K562 (cell line): ENCODE results near the gene PTHLH. TPM values are rescaled to one million over a fixed set of nuclear protein-coding genes. Genes with fewer than 3 reads are reported as not detected.

Experiments
- ATAC-seq: fragments of 200-7000 bp; cut with Tn5 transposase; 3 replicates; pipeline ENCODE4 v1.9.1; 2020; ENCODE audit warnings: moderate library complexity
- BruUV-seq: library from RNA; stranded (reverse); fragments of 400-500 nt; replicated peaks from 2 replicates; lab custom pipeline; 2021; lab: Mats Ljungman, UMichigan
- CTCF ChIA-PET: fragments of 300-600 bp; formaldehyde crosslinking; extraction: SDS; loops from one replicate; lab custom pipeline; 2021; ENCODE audit warnings: low intra/inter-chr PET ratio; lab: Yijun Ruan, JAX
- POLR2A ChIA-PET: fragments of 300-600, 350-650 bp; sonication (Branson Sonifier 250); formaldehyde crosslinking; extraction: SDS; loops from one replicate; lab custom pipeline; 2021; ENCODE audit warnings: antibody characterized with exemption, inconsistent platforms; lab: Yijun Ruan, JAX
- DNase-seq, 4 experiments: peaks; one replicate each; pipeline versions ENCODE4 v3.0.0 to v3.0.0-alpha.2; 2011 to 2018; ENCODE audit warnings: low spot score in 3 of 4, mixed read lengths in 3 of 4; ENCODE audit errors: extremely low read depth in 1 of 4
- FAIRE-seq: peaks from 2 replicates; lab custom pipeline; 2011; peaks lifted over from hg19 to GRCh38; lab: Jason Lieb, UNC
- H2AFZ ChIP-seq: 2 replicates; pipeline ENCODE4 v1.6.0; 2011; ENCODE audit warnings: low read depth, low read length, control low read depth, inconsistent platforms
- H3K27ac ChIP-seq: fragments of 200-600 bp; 3 replicates; pipeline ENCODE4 v1.8.0; 2011; ENCODE audit warnings: low read depth, mild to moderate bottlenecking, control low read depth, inconsistent platforms, low read length, moderate library complexity, mixed read lengths; ENCODE audit errors: extremely low read depth
- H3K27me3 ChIP-seq, 2 experiments: fragments of 300-600 bp in 1 of 2; 2 replicates in 1 of 2; 3 replicates in 1 of 2; pipeline versions ENCODE4 v1.6.0 to v1.8.0; 2011; ENCODE audit warnings: inconsistent platforms in 2 of 2, low read length in 2 of 2, mild to moderate bottlenecking in 1 of 2, mixed read lengths in 1 of 2, moderate library complexity in 1 of 2; ENCODE audit not compliant: control insufficient read depth in 2 of 2, insufficient read depth in 2 of 2
- H3K36me3 ChIP-seq: fragments of 300-600 bp; 3 replicates; pipeline ENCODE4 v1.8.0; 2011; ENCODE audit warnings: mild to moderate bottlenecking, low read length, inconsistent platforms; ENCODE audit not compliant: control insufficient read depth, insufficient read depth
- H3K4me1 ChIP-seq, 2 experiments: fragments of 200-600 bp in 1 of 2; replicated peaks in 1 of 2; 2 replicates in 1 of 2; 3 replicates in 1 of 2; pipeline versions ENCODE4 v1.5.1 to v1.8.0; 2011; ENCODE audit warnings: inconsistent platforms in 2 of 2, low read length in 2 of 2, mild to moderate bottlenecking in 1 of 2, mixed read lengths in 1 of 2, moderate library complexity in 1 of 2; ENCODE audit not compliant: control insufficient read depth in 2 of 2, insufficient read depth in 2 of 2
- H3K4me2 ChIP-seq: 2 replicates; pipeline ENCODE4 v1.6.1; 2011; ENCODE audit warnings: low read length, control low read depth, inconsistent platforms, mixed read lengths; ENCODE audit not compliant: insufficient read depth
- H3K4me3 ChIP-seq: fragments of 200-600 bp; sonication (generic), shearing (Covaris generic); 2 replicates; pipeline ENCODE4 v1.5.1; 2016; ENCODE audit warnings: control low read depth, inconsistent platforms
- H3K79me2 ChIP-seq: fragments of 200-600 bp; 3 replicates; pipeline ENCODE4 v1.8.0; 2011; ENCODE audit warnings: low read length, inconsistent platforms; ENCODE audit not compliant: control insufficient read depth, insufficient read depth
- H3K9ac ChIP-seq, 2 experiments: 2 replicates each; pipeline versions ENCODE4 v1.6.0 to v1.6.1; 2011; ENCODE audit warnings: low read depth in 2 of 2, low read length in 2 of 2, control low read depth in 1 of 2, inconsistent platforms in 1 of 2, mild to moderate bottlenecking in 1 of 2, mixed read lengths in 1 of 2; ENCODE audit not compliant: insufficient read depth in 1 of 2
- H3K9me1 ChIP-seq: one replicate; pipeline ENCODE4 v1.6.0; 2011; ENCODE audit warnings: inconsistent platforms, mild to moderate bottlenecking, low read length, moderate library complexity; ENCODE audit not compliant: control insufficient read depth, insufficient read depth
- H3K9me3 ChIP-seq: replicated peaks from 2 replicates; pipeline ENCODE4 v1.5.1; 2011; ENCODE audit warnings: low read depth, low read length, inconsistent platforms; ENCODE audit not compliant: control insufficient read depth, insufficient read depth
- H4K20me1 ChIP-seq: replicated peaks from 2 replicates; pipeline ENCODE4 v1.6.1; 2011; ENCODE audit warnings: low read length, inconsistent platforms, mixed read lengths; ENCODE audit not compliant: control insufficient read depth, insufficient read depth
- ATF7 ChIP-seq: fragments of 450-650 bp; IDR thresholded peaks from 2 replicates; pipeline ENCODE4 v1.7.1; 2014; ENCODE audit warnings: mild to moderate bottlenecking, moderate library complexity
- CBFA2T3 ChIP-seq: fragments of 450-650 bp; IDR thresholded peaks from 2 replicates; pipeline ENCODE4 v1.6.1; 2017
- CHAMP1 ChIP-seq: fragments of 450-650 bp; IDR thresholded peaks from 2 replicates; pipeline ENCODE4 v1.6.1; 2016; ENCODE audit warnings: mild to moderate bottlenecking
- DEAF1 ChIP-seq: fragments of 450-650 bp; formaldehyde crosslinking; IDR thresholded peaks from 2 replicates; pipeline ENCODE4 v1.4.0; 2020; ENCODE audit warnings: mild to moderate bottlenecking, moderate library complexity
- FUS ChIP-seq: fragments of 200-400 bp; formaldehyde crosslinking; optimal IDR thresholded peaks from 2 replicates; pipeline ENCODE3; 2017; ENCODE audit warnings: low read depth, low read length
- MBD1 ChIP-seq: fragments of 250-450 bp; sonication (Bioruptor Pico); IDR thresholded peaks from 2 replicates; pipeline ENCODE4 v1.8.0; 2022; ENCODE audit warnings: inconsistent platforms
- MLX ChIP-seq, 2 experiments: fragments of 450-650 bp in 1 of 2; sonication (generic) in 1 of 2; formaldehyde crosslinking; conservative IDR thresholded peaks; 2 replicates each; pipeline versions ENCODE4 v1.4.0 to v1.8.1; 2020 to 2022; ENCODE audit warnings: mild to moderate bottlenecking in 1 of 2, missing genetic modification reagents in 1 of 2
- MTA3 ChIP-seq: fragments of 450-650 bp; formaldehyde crosslinking; IDR thresholded peaks from 2 replicates; pipeline ENCODE4 v1.6.1; 2017; ENCODE audit warnings: mild to moderate bottlenecking, borderline replicate concordance
- SNIP1 ChIP-seq: fragments of 450-650 bp; IDR thresholded peaks from 2 replicates; pipeline ENCODE4 v1.7.1; 2017; ENCODE audit warnings: low read depth, mild to moderate bottlenecking
- TCFL5 ChIP-seq: fragments of 250-450 bp; sonication (Bioruptor Pico); conservative IDR thresholded peaks from 2 replicates; pipeline ENCODE4 v1.6.1; 2021; ENCODE audit warnings: mild to moderate bottlenecking, moderate library complexity, matching md5 sums
- TRIM24 ChIP-seq, 2 experiments: fragments of 450-650 bp; IDR thresholded peaks; 2 replicates each; pipeline ENCODE4 v1.6.1; 2016
- ZEB2 ChIP-seq: fragments of 450-650 bp; IDR thresholded peaks from 2 replicates; pipeline ENCODE4 v1.6.1; 2016
- ZFX ChIP-seq: sonication (generic); formaldehyde crosslinking; IDR thresholded peaks from 2 replicates; pipeline ENCODE4 v1.8.0; 2022; ENCODE audit warnings: mild to moderate bottlenecking, missing genetic modification reagents, moderate library complexity
- ZNF24 ChIP-seq: fragments of 450-650 bp; IDR thresholded peaks from 2 replicates; pipeline ENCODE4 v1.6.1; 2016
- ZNF583 ChIP-seq: fragments of 250-450 bp; sonication (Bioruptor Pico); IDR thresholded peaks from 2 replicates; pipeline ENCODE4 v1.4.0; 2020
- ZNF639 ChIP-seq, 2 experiments: fragments of 200-800 bp in 1 of 2; sonication (Bioruptor generic) in 1 of 2; sonication (generic) in 1 of 2; formaldehyde crosslinking in 1 of 2; IDR thresholded peaks in 1 of 2; conservative IDR thresholded peaks in 1 of 2; 2 replicates each; pipeline versions ENCODE4 v1.5.0 to v1.6.1; 2016 to 2020; ENCODE audit warnings: missing compliant biosample characterization in 1 of 2, missing genetic modification characterization in 1 of 2, missing genetic modification reagents in 1 of 2
- WGBS: fragments of 100-300 bp; shearing (Covaris generic); methylation state at CpG from one replicate; pipeline ENCODE4 v1.1.6; 2016; ENCODE audit warnings: low coverage, mixed read lengths; ENCODE audit not compliant: insufficient coverage; ENCODE audit errors: missing lambda C conversion rate; 5-methylcytosine and 5-hydroxymethylcytosine counted together
- in situ Hi-C: fragments of 300-500 bp; cut with MboI; formaldehyde crosslinking; loops from 4 replicates; pipeline ENCODE4 v1.15.0; 2018; ENCODE audit warnings: inconsistent platforms, mixed read lengths
- intact Hi-C: fragments of 100-400 bp; cut with micrococcal nuclease; formaldehyde crosslinking; loops from 2 replicates; pipeline ENCODE4 v1.14.2; 2022
- polyA plus RNA-seq, 8 experiments: library from polyadenylated mRNA; depleted of rRNA in 4 of 8; stranded (reverse) in 5 of 8; unstranded in 3 of 8; fragments of >200 nt; fragmentation: Nextera tagmentation in 2 of 8; fragmentation: Illumina TruSeq in 1 of 8; extraction: Ambion mirVana in 2 of 8; extraction: Trizol in 1 of 8; gene quantifications; 2 replicates each; pipeline versions ENCODE4 v1.2.1 to v1.2.3, GENCODE V29; 2011 to 2014; ENCODE audit warnings: inconsistent platforms in 1 of 8, missing spikeins in 1 of 8
- total RNA-seq, 7 experiments: library from RNA; depleted of rRNA in 6 of 7; stranded (reverse); fragments of >200 nt in 6 of 7; fragmentation: Illumina TruSeq in 2 of 7; extraction: Trizol in 2 of 7; gene quantifications; 2 replicates each; pipeline versions ENCODE4 v1.2.1 to v1.2.3, GENCODE V29; 2011 to 2021; ENCODE audit warnings: low replicate concordance in 1 of 7

The PTHLH gene
- total and polyA plus RNA-seq, 9 of the 15 experiments (the other 6 are each of a cell fraction or from before 2014, with no cell fraction given), result 0.14 to 2.5 (median 0.74) TPM

- no peak for TF ChIP-seq TCFL5 (CRISPR knock-in tag)
- no peak for TF ChIP-seq ZEB2
- no peak for TF ChIP-seq ATF7
- TF ChIP-seq ZNF583 (CRISPR knock-in tag), result no peak
- no peak for TF ChIP-seq FUS
- TF ChIP-seq ZNF639 (CRISPR knock-in tag; conservative IDR thresholded peaks at IDR 0.05 in 1 of 2, IDR thresholded peaks at IDR 0.05 in 1 of 2), result no peak
- no peak for TF ChIP-seq DEAF1
- no peak for TF ChIP-seq MTA3
- TF ChIP-seq CBFA2T3, result no peak
Observed at GRCh38 chr12:27953817-27954216, 18.7 kb downstream of the PTHLH start (continued).

GRCh38 chr12:27953348-27953747 is 19.2 kb downstream of the PTHLH start:
- H3K36me3 ChIP-seq, result no peaks in the 10 kb centered on the region
- 43% methylated on average over 4 of the region's 4 CpGs for WGBS
- H2AFZ ChIP-seq, result no peak overlapping the region
- in situ Hi-C loops (no loop called here), intact Hi-C loops (loop anchor here (5.0 kb wide), 1 partner anchor 919 kb away; no protein-coding TSS in a partner anchor)
- no peak overlapping the region for H3K9ac ChIP-seq
- H3K4me1 ChIP-seq, result no peaks in the 10 kb centered on the region
- H4K20me1 ChIP-seq, result no peaks in the 10 kb centered on the region
- no peak overlapping the region for H3K4me2 ChIP-seq
- H3K9me3 ChIP-seq, result no peaks in the 10 kb centered on the region
- H3K79me2 ChIP-seq, result no peaks in the 10 kb centered on the region
- no peaks in the 10 kb centered on the region for H3K9me1 ChIP-seq
- CTCF ChIA-PET, result no interaction called here
- POLR2A ChIA-PET, result interaction anchor here (1.4 kb wide), 1 partner anchor 10 kb away, joined by 4 read pairs; no protein-coding TSS in a partner anchor
- FAIRE-seq, result no peak
- H3K27ac ChIP-seq, result no peak overlapping the region
- no peak for ATAC-seq
- H3K27me3 ChIP-seq, result no peaks in the 10 kb centered on the region
- no peak overlapping the region for H3K4me3 ChIP-seq
- BruUV-seq, result no TSS peak
- DNase-seq, result no peak
- TF ChIP-seq TRIM24 (IDR thresholded peaks at IDR 0.05) (no peak), CHAMP1 (no peak), ZNF24 (no peak), MLX (CRISPR knock-in tag; conservative IDR thresholded peaks at IDR 0.05) (no peak), MBD1 (no peak), ZFX (CRISPR knock-in tag) (no peak), SNIP1 (no peak)
